ENCODE results near the gene UNK. TPM values are rescaled to one million over a fixed set of nuclear protein-coding genes. Genes with fewer than 3 reads are reported as not detected.

Gene UNK
- total RNA-seq, 3 donors from 2014 or later = 24.5 to 27.5 (median 25.7) TPM

GRCh38 chr17:75824666-75825065 is 40.1 kb downstream of the UNK start:
- no peaks in the 10 kb centered on the region for H3K9me3 ChIP-seq
- no peak overlapping the region for H3K4me3 ChIP-seq
- TF ChIP-seq CTCF (IDR thresholded peaks at IDR 0.05) = no peak
- intact Hi-C loops (cut with DNase I, micrococcal nuclease) = no loop called here
- no peaks in the 10 kb centered on the region for H3K36me3 ChIP-seq (ENCODE audit: low read depth)
- DNase-seq = no peak
- ATAC-seq = no peak
- H3K4me1 ChIP-seq (ENCODE audit: low read depth) = peaks cover 8% of the 10 kb centered on the region

GRCh38 chr17:75825149-75825552 is 40.5 kb downstream of the UNK start:
- ATAC-seq (no peak), DNase-seq (peak in 1 of 3 donors; percentile 46)
- TF ChIP-seq CTCF (IDR thresholded peaks at IDR 0.05) = no peak
- intact Hi-C loops (cut with DNase I, micrococcal nuclease) = no loop called here
- no peak overlapping the region for H3K4me3 ChIP-seq
- H3K36me3 ChIP-seq (ENCODE audit: low read depth) = no peaks in the 10 kb centered on the region
- H3K4me1 ChIP-seq (ENCODE audit: low read depth) = peaks cover 8% of the 10 kb centered on the region
- H3K9me3 ChIP-seq = no peaks in the 10 kb centered on the region

- intact Hi-C loops (cut with DNase I, micrococcal nuclease) = no loop called here
Observed at GRCh38 chr17:75825748-75826370, 41.3 kb downstream of the UNK start.

GRCh38 chr17:75826561-75827307 is 42.1 kb downstream of the UNK start:
- ATAC-seq (no peak), DNase-seq (no peak)
- TF ChIP-seq CTCF (IDR thresholded peaks at IDR 0.05) = no peak
- no peaks in the 10 kb centered on the region for H3K36me3 ChIP-seq (ENCODE audit: low read depth)
- H3K9me3 ChIP-seq = no peaks in the 10 kb centered on the region
- no peak overlapping the region for H3K4me3 ChIP-seq
- intact Hi-C loops (cut with DNase I, micrococcal nuclease) = no loop called here
- H3K4me1 ChIP-seq (ENCODE audit: low read depth) = peaks cover 12% of the 10 kb centered on the region

More at GRCh38 chr17:75825748-75826370, 41.3 kb downstream of the UNK start:
- no peak for TF ChIP-seq CTCF (IDR thresholded peaks at IDR 0.05)
- H3K4me1 ChIP-seq (ENCODE audit: low read depth) = peaks cover 11% of the 10 kb centered on the region
- H3K4me3 ChIP-seq = no peak overlapping the region
- H3K36me3 ChIP-seq (ENCODE audit: low read depth) = no peaks in the 10 kb centered on the region
- DNase-seq = no peak
- no peak for ATAC-seq
- no peaks in the 10 kb centered on the region for H3K9me3 ChIP-seq

- Histone ChIP-seq H3K9me3 (no peaks in the 10 kb centered on the region), H3K36me3 (ENCODE audit: low read depth) (no peaks in the 10 kb centered on the region), H3K4me3 (no peak overlapping the region), H3K4me1 (ENCODE audit: low read depth) (peaks cover 12% of the 10 kb centered on the region)
- TF ChIP-seq CTCF (IDR thresholded peaks at IDR 0.05) = peak; percentile 68
- DNase-seq = peak; percentile 64 to 75 (median 73)
- ATAC-seq = peak; percentile 56
- intact Hi-C loops (cut with DNase I, micrococcal nuclease) = no loop called here
Observed at GRCh38 chr17:75827308-75828075, 42.9 kb downstream of the UNK start.

Measured in mucosa of descending colon (tissue), 3 donors.